Keratinocyte (primary cell): ENCODE measurements around the gene MAD1L1. TPM values are rescaled to one million over a fixed set of nuclear protein-coding genes. Genes with fewer than 3 reads are reported as not detected.

Experiments
- DNase-seq: peaks from one replicate; pipeline ENCODE4 v3.0.0-alpha.2; 2011; ENCODE audit warnings: low read depth, missing footprints, low spot score
- FAIRE-seq: peaks from 2 replicates; lab custom pipeline; 2011; peaks lifted over from hg19 to GRCh38; lab: Jason Lieb, UNC
- H2AFZ ChIP-seq: 2 replicates; pipeline ENCODE4 v1.6.0; 2012; ENCODE audit warnings: low read length, control low read depth, inconsistent platforms; ENCODE audit not compliant: control insufficient read depth
- H3K27ac ChIP-seq: 2 replicates; pipeline ENCODE4 v1.5.1; 2011; ENCODE audit warnings: low read length; ENCODE audit not compliant: control insufficient read depth, insufficient read depth
- H3K27me3 ChIP-seq: 3 replicates; pipeline ENCODE4 v1.6.0; 2011; ENCODE audit warnings: low read length; ENCODE audit not compliant: control insufficient read depth, insufficient read depth; ENCODE audit errors: extremely low read depth
- H3K36me3 ChIP-seq, 2 experiments: 2 replicates in 1 of 2; 3 replicates in 1 of 2; pipeline ENCODE4 v1.5.1; 2011; ENCODE audit warnings: low read length in 2 of 2, mild to moderate bottlenecking in 1 of 2; ENCODE audit not compliant: control insufficient read depth in 2 of 2, insufficient read depth in 2 of 2; ENCODE audit errors: extremely low read depth in 1 of 2
- H3K4me1 ChIP-seq: 3 replicates; pipeline ENCODE4 v1.5.1; 2011; ENCODE audit warnings: low read length; ENCODE audit not compliant: control insufficient read depth, insufficient read depth; ENCODE audit errors: extremely low read depth
- H3K4me2 ChIP-seq: 3 replicates; pipeline ENCODE4 v1.6.0; 2011; ENCODE audit warnings: low read depth, low read length; ENCODE audit not compliant: control insufficient read depth, insufficient read depth; ENCODE audit errors: extremely low read depth
- H3K4me3 ChIP-seq, 3 experiments: fragments of 200-600 bp in 1 of 3; sonication (generic) in 1 of 3; 2 replicates in 2 of 3; 3 replicates in 1 of 3; pipeline ENCODE4 v1.5.1; 2011 to 2016; ENCODE audit warnings: low read length in 3 of 3, mild to moderate bottlenecking in 3 of 3, control low read depth in 2 of 3, inconsistent platforms in 1 of 3, low read depth in 1 of 3, mixed read lengths in 1 of 3, mixed run types in 1 of 3, moderate library complexity in 1 of 3; ENCODE audit not compliant: control insufficient read depth in 2 of 3, insufficient read depth in 2 of 3; ENCODE audit errors: extremely low read depth in 1 of 3
- H3K79me2 ChIP-seq: 2 replicates; pipeline ENCODE4 v1.6.0; 2012; ENCODE audit warnings: low read length; ENCODE audit not compliant: control insufficient read depth, insufficient read depth
- H3K9ac ChIP-seq: 3 replicates; pipeline ENCODE4 v1.6.0; 2011; ENCODE audit warnings: low read length; ENCODE audit not compliant: control insufficient read depth, insufficient read depth; ENCODE audit errors: extremely low read depth
- H3K9me1 ChIP-seq: 3 replicates; pipeline ENCODE4 v1.6.0; 2011; ENCODE audit warnings: low read length; ENCODE audit not compliant: control insufficient read depth, insufficient read depth; ENCODE audit errors: extremely low read depth
- H3K9me3 ChIP-seq: 2 replicates; pipeline ENCODE4 v1.5.1; 2012; ENCODE audit warnings: low read depth, low read length; ENCODE audit not compliant: control insufficient read depth
- H4K20me1 ChIP-seq: 3 replicates; pipeline ENCODE4 v1.6.0; 2011; ENCODE audit warnings: low read length; ENCODE audit not compliant: control insufficient read depth, insufficient read depth; ENCODE audit errors: extremely low read depth
- CTCF ChIP-seq, 3 experiments: IDR thresholded peaks in 1 of 3; conservative IDR thresholded peaks in 1 of 3; optimal IDR thresholded peaks in 1 of 3; 2 replicates in 2 of 3; 3 replicates in 1 of 3; pipeline versions ENCODE3 to v1.5.1; 2011; ENCODE audit warnings: low read length in 3 of 3, mild to moderate bottlenecking in 3 of 3, moderate library complexity in 2 of 3, control low read depth in 1 of 3, inconsistent platforms in 1 of 3; ENCODE audit not compliant: insufficient read depth in 2 of 3; ENCODE audit errors: extremely low read depth in 1 of 3
- EZH2 ChIP-seq: IDR thresholded peaks from one replicate; pipeline ENCODE4 v1.6.1; 2012; ENCODE audit warnings: inconsistent platforms, mild to moderate bottlenecking, low read length, moderate library complexity
- dilution Hi-C: fragments of 300-500 bp; cut with MboI; formaldehyde crosslinking; loops from one replicate; pipeline ENCODE4 v1.7.0; 2020; ENCODE audit warnings: low sequenced_read_pairs; ENCODE audit not compliant: extremely low pct_ligation_motif_present
- polyA plus RNA-seq, 5 experiments: library from polyadenylated mRNA; depleted of rRNA in 3 of 5; stranded (reverse) in 3 of 5; stranded (forward) in 1 of 5; unstranded in 1 of 5; fragments of >200 nt; gene quantifications; 1 replicate in 1 of 5; 2 replicates in 3 of 5; 3 replicates in 1 of 5; pipeline versions ENCODE4 v1.2.1 to v1.2.3, GENCODE V29; 2011 to 2012; ENCODE audit warnings: missing spikeins in 2 of 5, low read depth in 1 of 5, low replicate concordance in 1 of 5

The MAD1L1 gene
- polyA plus RNA-seq, 1 donor (not counting 4 experiments of a cell fraction or from before 2014, with no cell fraction given), result 18.0 TPM

GRCh38 chr7:2022737-2023250 lies 210.0 kb downstream of the MAD1L1 start:
- H2AFZ ChIP-seq, result no peak overlapping the region
- no peaks in the 10 kb centered on the region for H4K20me1 ChIP-seq
- no peaks in the 10 kb centered on the region for H3K79me2 ChIP-seq
- H3K27me3 ChIP-seq, result no peaks in the 10 kb centered on the region
- peaks cover 5% of the 10 kb centered on the region for H3K9me3 ChIP-seq
- H3K9me1 ChIP-seq, result no peaks in the 10 kb centered on the region
- DNase-seq, result no peak
- FAIRE-seq, result no peak
- H3K9ac ChIP-seq, result no peak overlapping the region
- H3K36me3 ChIP-seq, result no peaks in the 10 kb centered on the region
- dilution Hi-C loops, result no loop called here
- no peak for TF ChIP-seq CTCF (optimal IDR thresholded peaks at IDR 0.05 in 1 of 3, IDR thresholded peaks at IDR 0.05 in 1 of 3, conservative IDR thresholded peaks at IDR 0.05 in 1 of 3; ENCODE audit: extremely low read depth in 1 of 3, insufficient read depth in 2 of 3, low read length in 3 of 3)
- TF ChIP-seq EZH2, result no peak
- no peak overlapping the region for H3K4me2 ChIP-seq
- H3K27ac ChIP-seq, result no peak overlapping the region
- peaks cover 19% of the 10 kb centered on the region for H3K4me1 ChIP-seq
- no peak overlapping the region for H3K4me3 ChIP-seq

GRCh38 chr7:2022021-2022409 lies 210.7 kb downstream of the MAD1L1 start:
- DNase-seq (no peak), FAIRE-seq (no peak)
- Histone ChIP-seq H2AFZ (no peak overlapping the region), H3K9ac (no peak overlapping the region), H3K4me1 (peaks cover 19% of the 10 kb centered on the region), H3K79me2 (no peaks in the 10 kb centered on the region), H4K20me1 (no peaks in the 10 kb centered on the region), H3K9me1 (no peaks in the 10 kb centered on the region), H3K4me2 (no peak overlapping the region), H3K36me3 (no peaks in the 10 kb centered on the region), H3K27ac (no peak overlapping the region), H3K9me3 (peaks cover 5% of the 10 kb centered on the region), H3K4me3 (no peak overlapping the region), H3K27me3 (no peaks in the 10 kb centered on the region)
- TF ChIP-seq CTCF (optimal IDR thresholded peaks at IDR 0.05 in 1 of 3, IDR thresholded peaks at IDR 0.05 in 1 of 3, conservative IDR thresholded peaks at IDR 0.05 in 1 of 3; ENCODE audit: extremely low read depth in 1 of 3, insufficient read depth in 2 of 3, low read length in 3 of 3), result no peak
- TF ChIP-seq EZH2, result no peak
- dilution Hi-C loops, result no loop called here
